LNCaP clone FGC (cell line): ENCODE measurements around the gene RANBP10.
"Not testable (repeated sequence)": the region's sequence is repeated elsewhere in the genome, so short reads cannot be mapped to it uniquely, and the experiment has no call there.

ENCODE experiments used
- DNase-seq: peaks from one replicate; pipeline ENCODE4 v3.0.0-alpha.2; 2011; ENCODE audit warnings: low read depth
- H3K4me3 ChIP-seq: 2 replicates; pipeline ENCODE4 v1.5.1; 2011; ENCODE audit warnings: mild to moderate bottlenecking, low read depth, low read length, control low read depth
- CTCF ChIP-seq: IDR thresholded peaks from 2 replicates; pipeline ENCODE4 v1.5.1; 2012; ENCODE audit warnings: mild to moderate bottlenecking; ENCODE audit not compliant: control insufficient read depth, insufficient read depth; ENCODE audit errors: extremely low read depth

Gene RANBP10

GRCh38 chr16:67701420-67701819 is 104.9 kb downstream of the RANBP10 start:
- no peak overlapping the region for H3K4me3 ChIP-seq
- TF ChIP-seq CTCF = no peak
- no peak for DNase-seq

- no peak overlapping the region for H3K4me3 ChIP-seq
- no peak for DNase-seq
- TF ChIP-seq CTCF = no peak
These were observed 107.1 kb downstream of the RANBP10 start for GRCh38 chr16:67699265-67699664.

- no peak overlapping the region for H3K4me3 ChIP-seq
- DNase-seq = no peak
- TF ChIP-seq CTCF = no peak
These were observed 108.8 kb downstream of the RANBP10 start for GRCh38 chr16:67697422-67698185.

- H3K4me3 ChIP-seq = no peak overlapping the region
- no peak for DNase-seq
- no peak for TF ChIP-seq CTCF
These were observed 111.7 kb downstream of the RANBP10 start for GRCh38 chr16:67694611-67695010.

GRCh38 chr16:67693517-67694285 is 112.7 kb downstream of the RANBP10 start:
- DNase-seq, H3K4me3 ChIP-seq: not testable (repeated sequence)

- DNase-seq = no peak
- no peak overlapping the region for H3K4me3 ChIP-seq
- TF ChIP-seq CTCF = no peak
These were observed 120.8 kb downstream of the RANBP10 start for GRCh38 chr16:67685388-67686112.

DNA sequence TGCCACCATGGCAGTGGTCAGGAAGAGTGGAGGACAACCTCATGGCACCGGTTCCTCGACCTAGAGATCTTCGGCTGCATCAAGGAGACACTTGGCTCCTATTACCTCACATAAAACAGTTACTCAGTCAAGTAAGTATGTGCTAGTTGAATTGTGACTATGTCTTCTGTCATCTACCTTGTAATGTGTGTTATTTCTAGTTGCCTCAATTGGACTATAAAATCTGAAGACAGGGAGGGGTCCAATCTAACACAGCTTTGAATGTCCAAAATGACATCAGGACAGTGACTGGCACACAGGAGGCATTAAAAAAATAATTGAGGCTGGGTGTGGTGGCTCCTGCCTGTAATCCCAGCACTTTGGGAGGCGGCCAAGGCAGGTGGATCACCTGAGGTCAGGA is 122.6 kb downstream of the RANBP10 start:
- no peak for TF ChIP-seq CTCF
- no peak for DNase-seq
- H3K4me3 ChIP-seq = no peak overlapping the region
